Fibroblast of lung (primary cell): ENCODE measurements around the gene SPACA9. TPM values are rescaled to one million over a fixed set of nuclear protein-coding genes. Genes with fewer than 3 reads are reported as not detected.

ENCODE experiments used
- DNase-seq, 2 donors: peaks; one replicate each; pipeline versions ENCODE4 v3.0.0 to v3.0.0-alpha.2; 2010; ENCODE audit warnings: low read depth in 2 of 2
- H2AFZ ChIP-seq: 2 replicates; pipeline ENCODE4 v1.5.1; 2012; ENCODE audit warnings: low read length, control low read depth, inconsistent platforms
- H3K27ac ChIP-seq: 2 replicates; pipeline ENCODE4 v1.5.1; 2011; ENCODE audit warnings: low read length, control low read depth; ENCODE audit not compliant: insufficient read depth
- H3K27me3 ChIP-seq: 2 replicates; pipeline ENCODE4 v1.5.1; 2011; ENCODE audit warnings: mild to moderate bottlenecking, low read length; ENCODE audit not compliant: control insufficient read depth, insufficient read depth
- H3K36me3 ChIP-seq: 2 replicates; pipeline ENCODE4 v1.5.1; 2011; ENCODE audit warnings: low read length; ENCODE audit not compliant: control insufficient read depth, insufficient read depth
- H3K4me1 ChIP-seq: 2 replicates; pipeline ENCODE4 v1.5.1; 2011; ENCODE audit warnings: low read length; ENCODE audit not compliant: control insufficient read depth, insufficient read depth; ENCODE audit errors: extremely low read depth
- H3K4me2 ChIP-seq: 2 replicates; pipeline ENCODE4 v1.5.1; 2011; ENCODE audit warnings: low read length, control low read depth; ENCODE audit not compliant: insufficient read depth; ENCODE audit errors: extremely low read depth
- H3K4me3 ChIP-seq, 4 experiments: fragments of 200-600 bp in 1 of 4; sonication (generic) in 1 of 4; replicated peaks in 1 of 4; 2 replicates each; pipeline ENCODE4 v1.5.1; 2011 to 2016; ENCODE audit warnings: low read length in 4 of 4, low read depth in 3 of 4, mild to moderate bottlenecking in 3 of 4, control low read depth in 2 of 4, inconsistent platforms in 1 of 4, mixed read lengths in 1 of 4; ENCODE audit not compliant: insufficient read depth in 1 of 4; ENCODE audit errors: control extremely low read depth in 1 of 4
- H3K79me2 ChIP-seq: 2 replicates; pipeline ENCODE4 v1.5.1; 2012; ENCODE audit warnings: mild to moderate bottlenecking, low read length, inconsistent platforms; ENCODE audit not compliant: control insufficient read depth, insufficient read depth
- H3K9ac ChIP-seq: 2 replicates; pipeline ENCODE4 v1.5.1; 2011; ENCODE audit warnings: mild to moderate bottlenecking, low read length, control low read depth; ENCODE audit not compliant: insufficient read depth
- H3K9me3 ChIP-seq: 2 replicates; pipeline ENCODE4 v1.5.1; 2012; ENCODE audit warnings: low read depth, low read length; ENCODE audit not compliant: control insufficient read depth, insufficient read depth
- H4K20me1 ChIP-seq: 2 replicates; pipeline ENCODE4 v1.5.1; 2011; ENCODE audit warnings: low read length; ENCODE audit not compliant: control insufficient read depth, insufficient read depth; ENCODE audit errors: extremely low read depth
- EZH2 ChIP-seq: IDR thresholded peaks from 2 replicates; pipeline ENCODE4 v1.5.1; 2012; ENCODE audit warnings: low read length, control low read depth, mild to moderate bottlenecking; ENCODE audit errors: missing control alignments
- polyA minus RNA-seq: library from RNA; depleted of rRNA, polyadenylated mRNA; stranded (reverse); fragments of >200 nt; gene quantifications from 2 replicates; pipeline ENCODE4 v1.2.3, GENCODE V29; 2011; ENCODE audit warnings: low replicate concordance
- polyA plus RNA-seq, 2 donors: library from polyadenylated mRNA; depleted of rRNA in 1 of 2; stranded (reverse) in 1 of 2; unstranded in 1 of 2; fragments of >200 nt; gene quantifications; 2 replicates each; pipeline ENCODE4 v1.2.1, GENCODE V29; 2011 to 2012; ENCODE audit warnings: missing spikeins in 1 of 2
- total RNA-seq: library from RNA; depleted of rRNA; stranded (reverse); fragments of >200 nt; gene quantifications from 2 replicates; pipeline ENCODE4 v1.2.1, GENCODE V29; 2014
- TF ChIP-seq, protein P1 (sequence below), 2 donors: IDR thresholded peaks in 1 of 2; conservative IDR thresholded peaks in 1 of 2; 1 replicate in 1 of 2; 2 replicates in 1 of 2; pipeline ENCODE4 v1.5.1; 2011 to 2012; ENCODE audit warnings: low read length in 2 of 2, control low read depth in 1 of 2, inconsistent platforms in 1 of 2, low read depth in 1 of 2, mild to moderate bottlenecking in 1 of 2

Gene SPACA9
- total RNA-seq (3.1 and 4.3 TPM in 2 replicates), polyA plus RNA-seq (3.9 and 4.4 TPM in 2 replicates), polyA minus RNA-seq (14.4 and 27.1 TPM in 2 replicates)
- 5.5 and 6.4 TPM in 2 replicates for polyA plus RNA-seq (2012)

DNA sequence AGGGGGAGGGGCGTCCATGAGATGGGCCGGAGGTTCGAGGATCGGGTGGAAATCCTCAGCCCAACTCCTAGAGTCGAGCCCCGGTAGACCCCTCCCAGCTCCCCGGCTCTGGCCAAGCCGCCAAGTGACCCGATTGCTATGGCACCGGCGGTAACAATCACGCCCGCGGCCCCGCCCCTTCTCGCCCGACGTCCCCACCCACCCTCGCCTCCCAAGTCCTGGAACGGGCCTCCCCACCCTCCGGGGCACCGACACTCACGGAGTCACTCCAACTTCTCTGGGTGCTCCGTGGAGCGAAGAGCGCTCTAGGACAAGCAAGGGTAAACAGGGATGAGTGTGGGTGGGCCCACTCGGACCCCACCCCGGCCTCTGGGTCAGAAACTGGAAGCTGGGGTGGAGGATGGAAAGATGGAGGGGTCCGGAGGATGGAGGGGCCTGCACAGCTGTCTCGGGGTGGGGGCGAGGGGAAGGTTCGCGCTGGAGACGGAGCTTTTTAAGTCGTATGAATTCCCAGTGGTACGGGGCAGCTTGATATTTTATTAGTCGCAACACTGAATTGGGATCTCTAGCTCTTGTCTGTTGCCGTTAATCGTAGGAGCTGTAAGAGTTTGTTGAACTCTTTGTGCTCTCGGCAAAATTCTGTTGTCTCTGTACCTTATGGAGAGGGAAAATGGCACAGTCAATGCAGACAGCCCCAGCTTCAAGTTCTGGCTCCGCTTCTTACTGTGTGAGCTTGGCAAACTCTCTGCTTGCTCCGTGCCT, at the start of gene SPACA9:
Gene SPACA9, plus strand, starts transcription at position 204 of the 762 bp plus-strand sequence. CDS start 5,050 bp downstream, outside the sequence.
- H3K9ac ChIP-seq = peak within 1 kb of the TSS; percentile 97
- peak; percentile 46 to 50 for DNase-seq
- H3K36me3 ChIP-seq = no peaks in the 10 kb centered on the region
- no peaks in the 10 kb centered on the region for H3K9me3 ChIP-seq
- peaks cover 2% of the 10 kb centered on the region for H3K4me1 ChIP-seq
- H4K20me1 ChIP-seq = no peaks in the 10 kb centered on the region
- H2AFZ ChIP-seq = peak within 1 kb of the TSS; percentile 95
- TF ChIP-seq EZH2 = no peak
- TF ChIP-seq, protein P1, sequence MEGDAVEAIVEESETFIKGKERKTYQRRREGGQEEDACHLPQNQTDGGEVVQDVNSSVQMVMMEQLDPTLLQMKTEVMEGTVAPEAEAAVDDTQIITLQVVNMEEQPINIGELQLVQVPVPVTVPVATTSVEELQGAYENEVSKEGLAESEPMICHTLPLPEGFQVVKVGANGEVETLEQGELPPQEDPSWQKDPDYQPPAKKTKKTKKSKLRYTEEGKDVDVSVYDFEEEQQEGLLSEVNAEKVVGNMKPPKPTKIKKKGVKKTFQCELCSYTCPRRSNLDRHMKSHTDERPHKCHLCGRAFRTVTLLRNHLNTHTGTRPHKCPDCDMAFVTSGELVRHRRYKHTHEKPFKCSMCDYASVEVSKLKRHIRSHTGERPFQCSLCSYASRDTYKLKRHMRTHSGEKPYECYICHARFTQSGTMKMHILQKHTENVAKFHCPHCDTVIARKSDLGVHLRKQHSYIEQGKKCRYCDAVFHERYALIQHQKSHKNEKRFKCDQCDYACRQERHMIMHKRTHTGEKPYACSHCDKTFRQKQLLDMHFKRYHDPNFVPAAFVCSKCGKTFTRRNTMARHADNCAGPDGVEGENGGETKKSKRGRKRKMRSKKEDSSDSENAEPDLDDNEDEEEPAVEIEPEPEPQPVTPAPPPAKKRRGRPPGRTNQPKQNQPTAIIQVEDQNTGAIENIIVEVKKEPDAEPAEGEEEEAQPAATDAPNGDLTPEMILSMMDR (conservative IDR thresholded peaks at IDR 0.05 in 1 of 2, IDR thresholded peaks at IDR 0.05 in 1 of 2; ENCODE audit: low read depth in 1 of 2, low read length in 2 of 2) = no peak
- peak within 1 kb of the TSS; percentile 83 to 99 (median 88) for H3K4me3 ChIP-seq
- peak within 1 kb of the TSS; percentile 91 for H3K27ac ChIP-seq
- peak within 1 kb of the TSS; percentile 95 for H3K4me2 ChIP-seq
- H3K79me2 ChIP-seq = no peaks in the 10 kb centered on the region
- no peaks in the 10 kb centered on the region for H3K27me3 ChIP-seq

DNA sequence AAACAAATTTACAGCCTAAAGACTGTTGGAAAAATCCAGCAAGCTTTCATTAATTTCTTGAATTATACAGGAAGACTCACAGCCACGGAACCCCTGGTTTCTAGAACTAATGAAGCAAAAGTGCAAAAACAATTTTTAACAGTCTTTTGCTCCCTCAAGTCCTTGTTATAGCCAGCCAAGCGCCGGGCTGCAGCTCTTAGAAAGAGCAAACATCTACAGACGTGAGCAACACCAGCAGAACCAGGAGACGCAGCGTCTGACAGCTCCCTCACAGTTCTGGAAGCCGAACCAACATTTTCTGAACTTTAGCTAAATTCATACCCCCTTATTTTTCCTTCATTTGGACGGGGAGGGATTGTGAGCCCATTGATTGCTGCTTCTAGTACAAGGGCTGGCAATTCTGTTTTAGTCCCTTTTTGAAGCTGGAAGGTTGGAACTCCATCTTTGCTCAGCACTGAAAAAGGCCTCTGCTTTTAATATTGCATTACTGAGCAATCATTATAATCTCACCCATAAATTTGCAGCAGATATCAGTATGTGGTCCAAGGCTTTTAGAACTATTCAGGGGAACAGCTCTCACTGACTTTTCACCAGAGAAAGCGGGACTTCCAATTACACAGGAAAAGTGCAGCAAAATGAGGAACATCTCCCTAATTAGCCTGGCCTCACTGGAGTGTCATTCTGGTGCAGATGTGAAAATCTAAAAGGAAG, 46.4 kb upstream of the SPACA9 start:
- H3K9me3 ChIP-seq = no peaks in the 10 kb centered on the region
- H3K36me3 ChIP-seq = no peaks in the 10 kb centered on the region
- no peak overlapping the region for H3K9ac ChIP-seq
- no peaks in the 10 kb centered on the region for H3K79me2 ChIP-seq
- H4K20me1 ChIP-seq = no peaks in the 10 kb centered on the region
- no peak overlapping the region for H2AFZ ChIP-seq
- peaks cover 5% of the 10 kb centered on the region for H3K27me3 ChIP-seq
- H3K4me3 ChIP-seq = no peak overlapping the region
- H3K4me1 ChIP-seq = no peaks in the 10 kb centered on the region
- no peak overlapping the region for H3K27ac ChIP-seq
- H3K4me2 ChIP-seq = no peak overlapping the region
- no peak for TF ChIP-seq EZH2
- TF ChIP-seq, protein P1 (conservative IDR thresholded peaks at IDR 0.05 in 1 of 2, IDR thresholded peaks at IDR 0.05 in 1 of 2; ENCODE audit: low read depth in 1 of 2, low read length in 2 of 2) = no peak
- DNase-seq = no peak

DNA sequence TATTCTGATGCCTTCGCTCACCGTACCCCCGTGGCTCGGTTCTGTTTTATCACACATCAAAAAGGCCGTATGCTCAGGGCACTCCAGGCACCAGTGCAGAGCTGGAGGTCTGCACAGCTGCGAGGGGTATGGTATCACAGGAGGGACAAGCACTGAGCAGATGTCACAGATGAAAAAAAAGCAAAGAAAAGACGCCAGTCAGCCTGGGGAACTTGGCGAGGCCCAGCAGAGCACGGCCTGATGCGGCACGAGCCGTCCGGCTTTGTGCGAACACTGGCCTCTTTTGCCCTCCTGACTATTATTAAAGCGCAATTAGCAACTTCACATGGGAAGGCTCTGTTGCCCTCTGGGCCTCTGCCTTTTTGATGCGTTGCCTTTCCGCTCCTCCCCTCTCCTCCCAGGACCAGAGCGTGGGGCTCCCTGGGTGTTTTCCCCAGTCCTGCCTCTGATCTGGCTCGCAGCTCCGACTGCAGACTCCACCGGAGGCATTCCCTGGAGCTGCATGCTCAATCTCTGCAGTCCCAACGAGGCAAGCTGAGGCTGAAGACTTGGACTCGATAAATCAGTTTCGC, 45.1 kb upstream of the SPACA9 start:
- Histone ChIP-seq H3K9ac (no peak overlapping the region), H3K4me2 (no peak overlapping the region), H3K27me3 (peaks cover 5% of the 10 kb centered on the region), H3K4me3 (no peak overlapping the region), H3K9me3 (no peaks in the 10 kb centered on the region), H3K36me3 (no peaks in the 10 kb centered on the region), H3K27ac (no peak overlapping the region), H4K20me1 (no peaks in the 10 kb centered on the region), H2AFZ (no peak overlapping the region), H3K4me1 (no peaks in the 10 kb centered on the region), H3K79me2 (no peaks in the 10 kb centered on the region)
- no peak for DNase-seq
- TF ChIP-seq, protein P1 (conservative IDR thresholded peaks at IDR 0.05 in 1 of 2, IDR thresholded peaks at IDR 0.05 in 1 of 2; ENCODE audit: low read depth in 1 of 2, low read length in 2 of 2) = no peak
- TF ChIP-seq EZH2 = no peak
